B cell (primary cell): Measurements from ENCODE around the gene ERC1. TPM values are rescaled to one million over a fixed set of nuclear protein-coding genes. Genes with fewer than 3 reads are reported as not detected.

Source experiments
- ATAC-seq: fragments of 200-7000 bp; cut with Tn5 transposase; one replicate; pipeline ENCODE4 v1.10.0; 2021; ENCODE audit warnings: low read depth, mild to moderate bottlenecking, moderate number of reproducible peaks, moderate library complexity
- CTCF ChIA-PET: fragments of 350-600 bp; sonication (Branson Sonifier 250); formaldehyde crosslinking; loops from one replicate; lab custom pipeline; 2021; ENCODE audit warnings: antibody characterized with exemption, inconsistent platforms; lab: Charles Lee
- POLR2A ChIA-PET: fragments of 350-600 bp; sonication (Branson Sonifier 250); formaldehyde crosslinking; loops from one replicate; lab custom pipeline; 2021; ENCODE audit warnings: antibody characterized with exemption; lab: Charles Lee
- DNase-seq: peaks from one replicate; pipeline ENCODE4 v3.0.0; 2013
- H2AFZ ChIP-seq: 2 replicates; pipeline ENCODE4 v1.6.1; 2012; ENCODE audit warnings: mild to moderate bottlenecking, low read depth, low read length; ENCODE audit not compliant: insufficient read depth, poor library complexity, severe bottlenecking
- H3K27ac ChIP-seq, 2 donors: 1 replicate in 1 of 2; 2 replicates in 1 of 2; pipeline ENCODE4 v1.5.1; 2012 to 2013; ENCODE audit warnings: low read length in 2 of 2, mild to moderate bottlenecking in 2 of 2, moderate library complexity in 1 of 2
- H3K27me3 ChIP-seq, 4 experiments: fragments of 200-600 bp in 1 of 4; sonication (generic) in 1 of 4; replicated peaks in 1 of 4; 1 replicate in 2 of 4; 2 replicates in 2 of 4; pipeline versions ENCODE4 v1.6.1 to v1.7.0; 2013 to 2016; ENCODE audit warnings: low read length in 3 of 4, mild to moderate bottlenecking in 2 of 4, mixed read lengths in 1 of 4, moderate library complexity in 1 of 4; ENCODE audit not compliant: insufficient read depth in 4 of 4, control insufficient read depth in 3 of 4; ENCODE audit errors: control extremely low read depth in 1 of 4
- H3K36me3 ChIP-seq, 2 experiments: replicated peaks in 1 of 2; 1 replicate in 1 of 2; 2 replicates in 1 of 2; pipeline versions ENCODE4 v1.6.1 to v1.7.1; 2013; ENCODE audit warnings: low read length in 1 of 2; ENCODE audit not compliant: insufficient read depth in 2 of 2, control insufficient read depth in 1 of 2; ENCODE audit errors: control extremely low read depth in 1 of 2, extremely low read depth in 1 of 2
- H3K4me1 ChIP-seq, 2 donors: fragments of 200-600 bp in 1 of 2; sonication (generic) in 1 of 2; 1 replicate in 1 of 2; 2 replicates in 1 of 2; pipeline versions ENCODE4 v1.5.1 to v1.6.1; 2013 to 2017; ENCODE audit warnings: low read length in 2 of 2; ENCODE audit not compliant: control insufficient read depth in 2 of 2, insufficient read depth in 2 of 2
- H3K4me2 ChIP-seq: replicated peaks from 2 replicates; pipeline ENCODE3; 2012; ENCODE audit warnings: mild to moderate bottlenecking, low read depth, low read length; ENCODE audit not compliant: poor library complexity, severe bottlenecking
- H3K4me3 ChIP-seq, 5 experiments: fragments of 200-600 bp in 1 of 5; sonication (generic) in 1 of 5; 1 replicate in 3 of 5; 2 replicates in 2 of 5; pipeline versions ENCODE4 v1.5.1 to v1.7.0; 2011 to 2016; ENCODE audit warnings: low read length in 4 of 5, mild to moderate bottlenecking in 4 of 5, low read depth in 2 of 5, control low read depth in 1 of 5, moderate library complexity in 1 of 5; ENCODE audit not compliant: insufficient read depth in 1 of 5; ENCODE audit errors: control extremely low read depth in 1 of 5, extremely low read depth in 1 of 5
- H3K79me2 ChIP-seq: fragments of 200-600 bp; sonication (generic); one replicate; pipeline ENCODE4 v1.6.0; 2016; ENCODE audit warnings: low read length; ENCODE audit not compliant: control insufficient read depth, insufficient read depth
- H3K9ac ChIP-seq: fragments of 200-600 bp; sonication (generic); 2 replicates; pipeline ENCODE4 v1.6.1; 2017; ENCODE audit warnings: mild to moderate bottlenecking, low read length, moderate library complexity
- H3K9me3 ChIP-seq, 3 donors: one replicate each; pipeline versions ENCODE4 v1.6.1 to v1.7.1; 2013; ENCODE audit warnings: low read length in 2 of 3; ENCODE audit not compliant: control insufficient read depth in 2 of 3, insufficient read depth in 1 of 3; ENCODE audit errors: control extremely low read depth in 1 of 3
- H4K20me1 ChIP-seq: 2 replicates; pipeline ENCODE4 v1.6.0; 2012; ENCODE audit warnings: mild to moderate bottlenecking, low read length; ENCODE audit not compliant: insufficient read depth, control insufficient read depth, poor library complexity, severe bottlenecking
- H3K27ac Mint-ChIP-seq: one replicate; pipeline ENCODE4 v1.8.0; 2021; ENCODE audit warnings: mixed read lengths
- H3K27me3 Mint-ChIP-seq: one replicate; pipeline ENCODE4 v1.8.0; 2021; ENCODE audit warnings: mixed read lengths
- H3K4me1 Mint-ChIP-seq: one replicate; pipeline ENCODE4 v1.8.0; 2021; ENCODE audit warnings: mixed read lengths
- H3K4me3 Mint-ChIP-seq: one replicate; pipeline ENCODE4 v1.8.0; 2021; ENCODE audit warnings: mixed read lengths
- H3K9me3 Mint-ChIP-seq: one replicate; pipeline ENCODE4 v1.8.0; 2022; ENCODE audit warnings: mixed read lengths; ENCODE audit not compliant: insufficient read depth
- CTCF ChIP-seq: fragments of 200-600 bp; IDR thresholded peaks from one replicate; pipeline ENCODE4 v1.8.0; 2022; ENCODE audit warnings: antibody characterized with exemption, mild to moderate bottlenecking
- EZH2 ChIP-seq: IDR thresholded peaks from 2 replicates; pipeline ENCODE4 v1.6.1; 2012; ENCODE audit warnings: borderline replicate concordance, low read depth, mild to moderate bottlenecking, moderate library complexity, low read length; ENCODE audit not compliant: insufficient read depth, poor library complexity, severe bottlenecking
- WGBS: methylation state at CpG from one replicate; pipeline ENCODE4 v1.1.5; 2013; ENCODE audit warnings: missing lambda C conversion rate; ENCODE audit not compliant: insufficient coverage; 5-methylcytosine and 5-hydroxymethylcytosine counted together
- intact Hi-C: fragments of 100-400 bp; cut with micrococcal nuclease; formaldehyde crosslinking; loops from one replicate; pipeline ENCODE4 v1.10.0; 2022
- polyA plus RNA-seq: library from polyadenylated mRNA; depleted of rRNA; stranded (reverse); fragments of >200 nt; gene quantifications from 2 replicates; pipeline ENCODE4 v1.2.3, GENCODE V29; 2012
- total RNA-seq, 2 donors: library from RNA; stranded (reverse); fragments of 120-200 nt in 1 of 2; gene quantifications; 1 replicate in 1 of 2; 2 replicates in 1 of 2; pipeline versions ENCODE4 v1.2.3 to v1.2.4, GENCODE V29; 2013 to 2022

Gene ERC1
- total and polyA plus RNA-seq, 2 donors (not counting 1 experiment from before 2014, with no cell fraction given), result 4.0 to 77.6 TPM

DNA sequence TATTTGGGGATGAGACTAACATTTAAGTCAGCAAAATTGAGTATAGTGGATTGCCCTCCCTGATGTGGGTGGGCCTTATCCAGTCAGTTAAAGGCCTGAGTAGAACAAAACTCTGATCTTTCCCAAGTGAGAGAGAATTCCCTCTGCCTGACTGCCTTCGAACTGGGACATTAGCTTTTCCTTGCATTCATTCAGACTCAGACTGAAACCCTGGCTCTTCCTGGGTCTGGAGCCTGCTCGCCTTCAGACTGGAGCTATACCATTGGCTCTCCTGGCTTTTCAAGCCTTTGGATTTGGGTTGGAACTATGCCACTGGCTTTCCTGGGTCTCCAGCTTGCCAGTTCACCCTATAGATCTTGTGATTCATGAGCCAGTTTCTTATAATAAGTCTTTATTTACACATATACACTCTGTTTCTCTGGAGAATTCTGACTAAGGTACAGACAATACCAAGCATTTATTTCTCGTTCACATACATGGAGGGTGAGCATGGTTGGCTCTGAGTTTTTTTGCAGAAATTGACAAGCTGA, 296.5 kb downstream of the ERC1 start:
- POLR2A ChIA-PET, result no interaction called here

DNA sequence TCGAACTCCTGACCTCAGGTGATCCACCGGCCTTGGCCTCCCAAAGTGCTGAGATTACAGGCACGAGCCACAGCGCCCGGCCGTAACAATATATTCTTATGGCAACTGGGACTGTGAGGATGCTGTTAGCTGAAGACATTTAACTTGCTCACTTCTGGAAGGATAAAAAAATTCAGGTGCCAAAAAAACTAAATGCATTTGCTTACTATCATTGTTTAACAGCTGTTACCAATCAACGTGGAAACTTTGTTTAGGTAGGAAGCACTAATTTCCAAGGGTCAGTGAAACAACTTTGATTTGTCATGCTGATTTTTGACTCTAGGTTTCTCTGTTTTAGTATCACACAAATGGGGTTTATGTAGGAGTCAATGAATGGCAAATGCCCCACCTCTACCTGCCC, 297.3 kb downstream of the ERC1 start:
- WGBS, result no CpG with 5 or more reads among the region's 7 CpGs
- H3K4me1 Mint-ChIP-seq, result peaks cover 7% of the 10 kb centered on the region
- H3K9me3 Mint-ChIP-seq, result no peaks in the 10 kb centered on the region
- ChIA-PET POLR2A (no interaction called here), CTCF (no interaction called here)
- peaks cover 0 to 3% of the 10 kb centered on the region in 2 donors for H3K4me1 ChIP-seq
- H3K4me2 ChIP-seq, result no peak overlapping the region
- DNase-seq (no peak), ATAC-seq (no peak)
- no peak overlapping the region for H3K27ac Mint-ChIP-seq
- H3K9ac ChIP-seq, result no peak overlapping the region
- H3K4me3 ChIP-seq, result no peak overlapping the region
- TF ChIP-seq CTCF (no peak), EZH2 (no peak)
- H3K9me3 ChIP-seq, result no peaks in the 10 kb centered on the region
- H3K27me3 ChIP-seq, result no peaks in the 10 kb centered on the region
- no peak overlapping the region for H3K4me3 Mint-ChIP-seq
- intact Hi-C loops, result no loop called here
- H4K20me1 ChIP-seq, result no peaks in the 10 kb centered on the region
- no peak overlapping the region for H3K27ac ChIP-seq
- H2AFZ ChIP-seq, result no peak overlapping the region
- H3K36me3 ChIP-seq, result peaks cover 2 to 9% of the 10 kb centered on the region in 2 experiments
- H3K27me3 Mint-ChIP-seq, result no peaks in the 10 kb centered on the region
- H3K79me2 ChIP-seq, result no peaks in the 10 kb centered on the region

More for the DNA sequence above, 296.5 kb downstream of the ERC1 start:
- CTCF ChIA-PET, result no interaction called here
- H4K20me1 ChIP-seq, result no peaks in the 10 kb centered on the region
- H2AFZ ChIP-seq, result no peak overlapping the region
- no peaks in the 10 kb centered on the region for H3K79me2 ChIP-seq
- no peak for DNase-seq
- Mint-ChIP-seq H3K4me1 (peaks cover 7% of the 10 kb centered on the region), H3K4me3 (no peak overlapping the region), H3K27ac (no peak overlapping the region), H3K27me3 (no peaks in the 10 kb centered on the region), H3K9me3 (no peaks in the 10 kb centered on the region)
- H3K36me3 ChIP-seq, result peaks cover 2 to 9% of the 10 kb centered on the region in 2 experiments
- intact Hi-C loops, result no loop called here
- no peaks in the 10 kb centered on the region for H3K27me3 ChIP-seq
- no peak for ATAC-seq
- no peak overlapping the region for H3K27ac ChIP-seq
- no peak for TF ChIP-seq CTCF
- TF ChIP-seq EZH2, result no peak
- H3K4me2 ChIP-seq, result no peak overlapping the region
- H3K9ac ChIP-seq, result no peak overlapping the region
- no peaks in the 10 kb centered on the region for H3K9me3 ChIP-seq
- peaks cover 0 to 3% of the 10 kb centered on the region in 2 donors for H3K4me1 ChIP-seq
- H3K4me3 ChIP-seq, result no peak overlapping the region
- WGBS, result 100% methylated on average over 2 of the region's 3 CpGs
